GM21825 (cell line): ENCODE data around the gene CHD2.

Source experiments
- ATAC-seq: cut with Tn5 transposase; IDR thresholded peaks from one replicate; pipeline ENCODE4 v1.9.1; 2021; ENCODE audit warnings: mild to moderate bottlenecking, moderate library complexity; ENCODE audit not compliant: unreplicated experiment

Gene CHD2

GRCh38 chr15:92928225-92928750, 28.2 kb downstream of the CHD2 start:
- ATAC-seq, result no peak

GRCh38 chr15:92929002-92929401, 28.9 kb downstream of the CHD2 start:
- no peak for ATAC-seq

- ATAC-seq, result no peak
Measured at GRCh38 chr15:92930054-92930621, 30.0 kb downstream of the CHD2 start.

GRCh38 chr15:92930776-92931175, 30.7 kb downstream of the CHD2 start:
- ATAC-seq, result no peak

DNA sequence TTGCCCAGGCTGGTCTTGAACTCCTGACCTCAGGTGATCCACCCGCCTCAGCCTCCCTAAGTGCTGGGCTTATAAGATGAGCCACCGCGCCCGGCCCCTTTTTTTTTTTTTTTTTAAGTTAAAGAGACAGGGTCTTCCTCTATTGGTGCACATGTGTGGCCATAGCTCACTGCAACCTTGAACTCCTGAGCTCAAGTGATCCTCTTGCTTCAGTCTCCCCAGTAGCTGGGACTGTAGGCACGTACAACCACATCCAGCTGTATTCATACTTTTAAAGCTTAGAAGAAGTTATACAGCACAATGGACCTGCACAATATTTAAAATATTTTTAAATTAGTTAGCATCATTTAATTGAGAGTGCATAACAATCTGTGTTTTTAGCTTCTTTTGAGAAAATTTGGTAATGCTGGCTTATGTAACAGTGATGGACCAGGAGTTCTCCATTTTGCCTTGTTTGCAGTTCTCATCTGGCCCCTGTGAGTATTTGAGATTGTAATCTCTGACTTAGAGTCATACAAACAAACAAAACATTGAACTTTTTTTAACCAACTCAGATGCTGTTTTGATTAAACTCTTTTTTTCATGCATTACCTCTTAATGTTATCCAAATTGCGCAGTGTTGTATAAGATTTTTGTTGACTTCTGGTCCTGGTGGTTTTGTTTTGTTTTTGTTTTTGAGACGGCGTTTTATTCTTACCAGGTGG, 33.0 kb downstream of the CHD2 start:
- no peak for ATAC-seq

- ATAC-seq, result no peak
Measured at GRCh38 chr15:92933831-92934230, 33.7 kb downstream of the CHD2 start.

GRCh38 chr15:92934716-92935115, 34.6 kb downstream of the CHD2 start:
- ATAC-seq, result no peak

DNA sequence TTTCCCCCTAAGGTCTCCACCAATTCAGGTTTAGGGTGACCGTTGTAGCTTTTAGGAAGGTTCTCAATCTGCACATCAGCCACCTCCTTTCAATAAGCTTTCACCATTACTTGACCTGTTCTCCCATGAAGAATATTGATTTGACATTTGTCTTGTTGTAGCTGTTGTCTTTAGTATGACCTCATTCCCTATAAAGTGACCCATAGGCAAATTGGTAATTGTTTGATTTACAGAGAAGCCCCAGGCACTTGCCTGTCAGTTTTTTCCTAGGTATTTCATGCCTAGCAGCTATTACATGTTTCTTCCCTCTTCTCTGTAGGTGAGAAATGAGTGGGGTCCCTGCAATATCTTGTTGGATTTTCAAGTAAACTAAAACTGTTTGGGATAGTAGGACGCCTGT, 36.0 kb downstream of the CHD2 start:
- ATAC-seq, result no peak

DNA sequence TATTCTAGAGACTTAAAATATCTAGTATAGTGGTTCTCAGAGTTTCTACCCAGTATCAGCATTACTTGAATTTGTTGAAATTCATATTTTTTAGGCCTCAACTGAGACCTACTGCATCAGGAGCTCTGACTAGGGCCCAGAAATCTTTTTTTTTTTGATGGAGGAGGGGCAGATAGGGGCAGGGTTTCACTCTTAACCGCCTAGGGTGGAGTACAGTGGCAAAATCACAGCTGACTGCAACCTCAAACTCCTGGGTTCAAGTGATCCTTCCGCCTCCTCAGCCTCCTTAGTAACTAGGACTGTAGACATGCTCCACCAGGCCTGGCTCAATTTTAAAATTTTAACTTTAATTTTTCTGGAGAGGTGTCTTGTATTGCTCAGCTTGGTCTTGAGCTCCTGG, 36.6 kb downstream of the CHD2 start:
- ATAC-seq, result no peak

DNA sequence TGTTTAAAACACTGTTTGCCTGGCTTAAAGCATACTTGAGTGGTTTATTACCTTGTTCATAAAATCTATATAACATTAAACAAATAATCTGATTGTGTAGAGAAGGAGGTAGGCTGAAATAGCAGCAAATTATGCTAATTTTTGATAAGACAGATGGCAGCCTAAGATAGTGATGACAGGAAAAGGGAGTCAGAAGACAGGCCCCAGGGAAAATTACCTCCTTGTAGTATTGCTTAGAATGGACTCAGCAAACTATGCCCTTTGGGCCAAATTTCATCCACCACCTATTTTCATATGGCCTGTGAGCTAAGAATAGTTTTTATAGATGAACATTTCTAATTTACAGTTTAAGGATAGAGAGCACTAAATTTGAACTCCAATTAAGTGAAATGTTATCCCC, 37.8 kb downstream of the CHD2 start:
- ATAC-seq, result no peak

- ATAC-seq, result no peak
Measured at GRCh38 chr15:92938387-92938786, 38.3 kb downstream of the CHD2 start.

DNA sequence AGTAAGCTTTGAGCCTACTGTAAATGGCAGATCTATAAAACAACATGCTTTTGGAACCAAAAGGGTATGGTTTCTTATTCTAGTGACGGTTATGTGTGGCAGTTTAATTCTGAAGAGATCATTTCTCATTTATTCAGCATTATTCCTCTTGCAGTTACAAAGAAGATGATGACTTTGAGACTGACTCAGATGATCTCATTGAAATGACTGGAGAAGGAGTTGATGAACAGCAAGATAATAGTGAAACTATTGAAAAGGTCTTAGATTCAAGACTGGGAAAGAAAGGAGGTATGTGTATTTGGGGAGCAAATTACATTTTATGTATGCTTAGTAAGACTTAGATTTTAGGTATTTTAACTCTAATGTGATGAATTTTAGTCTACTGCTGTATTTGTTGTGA, 41.5 kb downstream of the CHD2 start:
- ATAC-seq, result no peak

- ATAC-seq, result no peak
Measured at GRCh38 chr15:92942706-92943105, 42.6 kb downstream of the CHD2 start.

GRCh38 chr15:92943581-92943980, 43.5 kb downstream of the CHD2 start:
- ATAC-seq, result no peak

DNA sequence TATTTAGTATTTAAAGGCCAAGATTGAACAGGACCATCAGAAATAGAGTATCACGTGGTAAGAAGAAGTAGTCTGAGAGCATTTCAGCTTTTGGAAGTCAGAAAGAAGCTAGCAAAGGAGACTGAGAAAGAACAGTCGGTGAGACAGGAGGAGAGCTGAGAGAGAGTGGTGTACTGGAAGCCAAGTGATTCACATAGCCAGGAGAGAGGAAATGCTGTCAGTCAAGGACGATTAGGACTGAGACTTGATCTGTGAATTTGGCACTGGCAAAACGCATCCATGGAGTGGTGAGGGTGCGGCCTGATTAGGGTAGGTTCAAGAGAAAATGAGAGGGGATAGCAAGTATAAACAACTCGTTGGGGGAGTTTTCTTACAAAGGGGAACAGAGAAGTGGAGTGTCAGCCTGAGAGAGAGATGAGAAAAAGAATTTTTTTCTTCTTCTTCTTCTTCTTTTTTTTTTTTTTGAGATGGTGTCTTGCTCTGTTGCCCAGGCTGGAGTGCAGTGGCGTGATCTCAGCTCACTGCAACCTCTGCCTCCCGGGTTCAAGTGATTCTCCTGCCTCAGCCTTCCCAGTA, 44.9 kb downstream of the CHD2 start:
- no peak for ATAC-seq

DNA sequence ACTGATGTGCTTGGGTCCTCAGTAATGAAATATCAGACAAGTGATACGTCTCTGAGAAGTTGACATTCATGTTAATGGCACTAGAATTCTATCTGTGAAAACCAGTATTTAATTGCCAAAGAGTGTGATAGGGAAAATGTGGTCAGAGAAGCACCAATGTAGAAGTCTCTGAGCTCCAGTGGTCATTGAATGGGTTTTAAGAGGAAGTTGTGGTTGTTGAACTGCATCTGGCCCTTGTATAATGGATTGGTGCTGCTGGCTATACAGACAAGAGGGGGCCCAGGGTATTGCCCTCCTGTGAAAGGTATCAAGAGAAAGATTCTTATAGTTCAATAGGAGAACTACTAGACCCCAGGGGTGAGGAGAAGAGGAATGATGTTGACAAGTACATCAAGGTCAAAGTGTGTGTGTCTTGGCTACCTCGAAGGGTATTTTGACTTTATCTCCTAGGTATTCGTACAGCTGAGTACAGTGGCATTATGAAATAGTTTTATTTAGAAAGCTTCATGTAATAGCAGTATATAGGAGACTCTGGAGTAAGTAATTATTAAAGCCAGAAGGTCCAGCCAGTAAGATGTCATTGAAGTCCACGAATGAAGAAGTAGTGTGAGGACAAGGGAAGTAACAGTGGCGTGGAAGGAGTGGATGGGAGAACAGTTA, 47.1 kb downstream of the CHD2 start:
- ATAC-seq, result no peak

- ATAC-seq, result no peak
Measured at GRCh38 chr15:92949604-92950249, 49.6 kb downstream of the CHD2 start.

DNA sequence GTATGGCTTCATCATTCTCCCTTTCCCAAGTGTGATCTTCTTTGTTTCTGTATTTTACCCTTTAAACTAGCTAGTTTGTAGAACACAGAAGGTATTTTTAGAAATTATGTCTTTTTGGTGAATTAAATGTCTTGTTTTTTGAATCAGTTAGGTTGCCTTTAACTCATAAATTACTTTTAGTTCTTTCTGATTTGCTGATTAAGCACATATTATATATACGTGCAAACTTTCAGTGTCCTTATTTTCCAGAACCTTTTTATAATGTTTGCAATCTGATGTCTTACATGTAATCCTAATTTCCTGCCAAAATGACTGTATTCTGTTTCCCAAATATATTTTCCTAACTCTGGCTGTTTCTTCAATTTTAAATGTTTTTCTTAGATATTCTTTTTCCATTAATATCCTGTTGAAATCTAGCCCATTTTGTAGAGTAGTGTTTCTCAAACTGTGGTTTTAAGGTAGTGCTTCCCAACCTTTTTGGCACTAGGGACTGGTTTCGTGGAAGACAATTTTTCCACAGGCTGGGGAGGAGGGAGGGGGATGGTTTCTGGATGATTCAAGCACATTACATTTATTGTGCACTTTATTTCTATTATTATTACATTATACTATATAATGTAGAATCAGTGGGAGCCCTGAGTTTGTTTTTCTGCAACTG, 51.8 kb downstream of the CHD2 start:
- ATAC-seq, result no peak

GRCh38 chr15:92952458-92952850, 52.3 kb downstream of the CHD2 start:
- ATAC-seq, result no peak

GRCh38 chr15:92953566-92953965, 53.4 kb downstream of the CHD2 start:
- ATAC-seq, result no peak

GRCh38 chr15:92954002-92954401, 53.9 kb downstream of the CHD2 start:
- ATAC-seq, result no peak
